ENCODE measurements around the gene GID8.

The GID8 gene

DNA sequence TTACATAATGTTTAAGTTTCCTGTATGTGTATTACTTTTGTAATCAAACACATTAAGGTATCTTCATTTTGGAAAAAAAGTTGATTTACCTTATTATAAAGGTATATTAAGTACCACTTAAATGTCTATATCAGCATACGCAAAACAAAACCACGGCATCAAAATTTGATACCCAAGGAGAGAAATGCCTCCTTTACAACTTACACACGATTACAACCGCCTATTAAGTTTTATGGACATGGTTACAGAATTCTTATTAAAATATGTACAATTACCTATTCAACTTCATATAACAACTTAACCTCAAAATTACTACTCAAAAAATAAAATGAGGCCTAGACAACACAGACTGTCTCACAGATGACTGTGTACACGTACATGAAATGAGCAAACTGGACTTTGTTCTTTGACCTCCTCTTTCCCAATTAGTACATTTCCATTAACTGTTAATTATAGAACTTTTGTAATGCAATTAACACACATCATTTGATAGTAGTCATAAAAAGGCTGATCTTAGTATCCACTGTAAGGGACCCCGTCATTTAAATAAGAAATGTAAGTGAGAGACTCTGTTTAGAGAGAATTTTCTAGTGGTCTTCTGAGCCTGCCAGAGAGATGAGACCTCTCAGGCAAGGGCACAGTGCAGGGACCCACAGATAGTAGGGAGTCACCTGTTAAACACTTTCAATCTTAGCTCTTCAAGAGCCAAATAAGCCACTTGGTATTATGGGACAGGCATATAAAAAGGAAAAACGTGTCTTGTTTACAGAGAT, 14.1 kb upstream of the GID8 start:
- TF ChIP-seq POLR2A (IDR thresholded peaks at IDR 0.05; ENCODE audit: low read depth, low read length), result no peak
- FAIRE-seq, result no peak
- DNase-seq (ENCODE audit: insufficient read length, low spot score), result no peak

DNA sequence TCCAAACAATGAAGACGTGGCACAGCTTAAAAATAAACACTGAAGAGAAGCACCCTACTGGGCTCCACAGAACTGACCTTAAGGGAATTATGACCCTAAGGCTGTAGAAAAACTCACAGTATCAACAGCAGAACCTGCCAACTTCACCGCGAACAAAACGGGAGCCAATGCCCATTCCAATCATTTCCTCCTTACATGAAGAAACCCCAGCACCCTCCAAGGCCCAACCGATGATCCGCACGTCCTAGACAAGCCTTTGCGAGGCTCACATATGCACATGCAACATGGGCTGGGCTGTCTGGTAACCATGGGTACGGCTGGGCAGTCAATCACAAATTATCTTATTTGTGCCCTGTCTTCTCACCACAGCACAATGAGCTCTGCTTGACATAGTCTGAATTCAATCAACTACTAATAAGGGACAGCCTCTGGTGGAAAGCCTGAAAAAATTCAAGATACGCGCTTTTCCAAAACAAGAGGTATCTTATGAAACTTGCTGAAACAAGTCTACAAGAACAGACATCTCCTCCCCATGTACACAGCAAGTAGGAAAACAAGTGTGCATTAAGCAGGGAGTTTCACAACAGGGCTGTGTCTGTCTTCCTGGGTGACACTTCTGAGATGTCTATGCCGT, 13.4 kb upstream of the GID8 start:
- FAIRE-seq, result no peak

GRCh38 chr20:62925076-62925419, 12.9 kb upstream of the GID8 start:
- no peak for TF ChIP-seq POLR2A (IDR thresholded peaks at IDR 0.05; ENCODE audit: low read depth, low read length)
- FAIRE-seq (no peak), DNase-seq (ENCODE audit: insufficient read length, low spot score) (no peak)

More for the DNA sequence above, 13.4 kb upstream of the GID8 start:
- no peak for TF ChIP-seq POLR2A (IDR thresholded peaks at IDR 0.05; ENCODE audit: low read depth, low read length)
- no peak for DNase-seq (ENCODE audit: insufficient read length, low spot score)

DNA sequence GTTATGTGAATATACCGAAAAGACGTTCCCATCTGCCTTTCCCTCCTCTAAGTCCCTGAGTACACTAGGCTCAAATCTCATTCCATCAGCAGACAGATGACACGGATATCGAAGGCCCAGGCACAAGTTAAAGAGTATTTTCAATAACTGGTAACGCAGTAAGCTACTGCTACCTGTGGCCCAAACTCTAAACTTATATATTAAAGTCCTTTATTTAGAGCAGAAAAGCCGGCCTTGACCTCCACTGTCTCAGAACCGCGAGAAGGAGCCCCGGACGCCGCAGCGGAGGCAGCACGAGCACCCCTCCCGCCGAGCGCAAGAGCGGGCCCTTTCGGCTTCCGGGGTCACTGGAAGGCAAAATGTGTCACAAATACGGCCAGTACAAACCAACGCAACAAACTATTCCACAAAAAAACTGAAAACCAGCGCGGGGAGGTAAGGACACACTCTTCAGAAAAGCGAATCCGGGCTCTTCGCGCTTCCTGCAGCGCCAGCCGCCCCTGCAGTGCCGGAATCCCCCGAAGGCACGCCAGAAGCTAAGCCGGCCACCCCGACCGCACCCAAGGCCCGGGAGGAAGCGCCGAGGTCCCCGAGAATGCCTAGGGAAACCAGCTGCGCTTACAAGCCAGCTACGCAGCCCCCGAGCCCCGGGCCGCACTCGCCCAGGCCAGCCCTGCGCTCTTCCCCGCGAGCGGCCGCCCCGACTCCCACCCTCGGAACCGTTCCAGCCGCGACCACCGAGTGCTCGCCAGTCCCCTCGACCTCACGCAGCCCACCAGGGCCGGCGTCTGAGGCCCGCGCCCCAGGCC, 12.3 kb upstream of the GID8 start:
- no peak for TF ChIP-seq POLR2A (IDR thresholded peaks at IDR 0.05; ENCODE audit: low read depth, low read length)
- FAIRE-seq (no peak), DNase-seq (ENCODE audit: insufficient read length, low spot score) (peak; percentile 37)

DNA sequence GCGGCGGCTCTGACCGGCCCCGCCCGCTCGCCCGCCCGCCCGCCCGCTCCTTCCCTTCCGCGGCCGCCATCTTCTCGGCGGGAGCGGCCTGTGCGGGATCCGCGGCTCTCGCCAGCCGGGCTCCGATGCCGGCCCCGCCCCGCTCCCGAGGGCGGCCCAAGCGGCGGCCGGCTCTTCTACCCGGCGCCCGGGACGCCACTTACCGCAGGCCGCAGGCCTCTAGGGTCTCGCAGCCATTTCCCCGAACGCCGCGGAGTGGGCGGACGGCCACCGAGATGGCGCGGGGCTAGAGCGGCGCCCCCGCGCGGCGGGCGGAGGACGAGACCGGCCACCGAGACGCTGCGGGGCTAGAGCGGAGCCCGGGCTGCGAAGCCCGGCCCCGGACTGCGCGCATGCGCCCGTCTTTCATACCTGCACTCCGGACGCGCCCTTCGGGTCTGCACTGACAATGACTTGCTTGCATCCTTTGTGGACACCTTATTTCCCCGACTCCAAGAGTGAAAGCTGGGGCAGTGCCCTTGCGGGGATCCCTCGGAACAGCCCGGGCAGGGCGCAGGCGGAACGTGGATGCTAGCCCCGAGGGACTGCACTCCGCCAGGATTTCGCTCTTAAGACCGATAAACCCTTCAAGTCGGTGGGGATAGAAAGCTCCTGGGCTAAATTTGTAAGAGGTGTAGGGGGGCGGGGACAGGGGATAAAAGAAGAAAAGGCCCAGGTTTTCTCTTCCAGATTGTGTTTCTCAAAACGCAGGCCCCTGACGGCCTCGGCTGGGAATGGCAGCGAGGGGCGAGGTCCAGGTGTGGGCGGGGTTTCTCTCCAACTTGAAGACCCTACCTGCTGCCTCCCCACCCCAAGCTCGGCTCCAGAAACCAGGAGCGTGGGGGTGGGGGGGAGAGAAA, 11.5 kb upstream of the GID8 start, which contains the start of gene DIDO1:
Gene DIDO1 (minus strand): TSS at position 277 of the 899 bp plus-strand sequence.
- peak; percentile 31; the same call in 1 of the 2 replicates for TF ChIP-seq POLR2A (IDR thresholded peaks at IDR 0.05; ENCODE audit: low read depth, low read length)
- DNase-seq (ENCODE audit: insufficient read length, low spot score) (peak; percentile 97), FAIRE-seq (no peak)

GRCh38 chr20:62927128-62927705, 10.7 kb upstream of the GID8 start:
- TF ChIP-seq POLR2A (IDR thresholded peaks at IDR 0.05; ENCODE audit: low read depth, low read length), result no peak
- no peak for DNase-seq (ENCODE audit: insufficient read length, low spot score)
- FAIRE-seq, result no peak

DNA sequence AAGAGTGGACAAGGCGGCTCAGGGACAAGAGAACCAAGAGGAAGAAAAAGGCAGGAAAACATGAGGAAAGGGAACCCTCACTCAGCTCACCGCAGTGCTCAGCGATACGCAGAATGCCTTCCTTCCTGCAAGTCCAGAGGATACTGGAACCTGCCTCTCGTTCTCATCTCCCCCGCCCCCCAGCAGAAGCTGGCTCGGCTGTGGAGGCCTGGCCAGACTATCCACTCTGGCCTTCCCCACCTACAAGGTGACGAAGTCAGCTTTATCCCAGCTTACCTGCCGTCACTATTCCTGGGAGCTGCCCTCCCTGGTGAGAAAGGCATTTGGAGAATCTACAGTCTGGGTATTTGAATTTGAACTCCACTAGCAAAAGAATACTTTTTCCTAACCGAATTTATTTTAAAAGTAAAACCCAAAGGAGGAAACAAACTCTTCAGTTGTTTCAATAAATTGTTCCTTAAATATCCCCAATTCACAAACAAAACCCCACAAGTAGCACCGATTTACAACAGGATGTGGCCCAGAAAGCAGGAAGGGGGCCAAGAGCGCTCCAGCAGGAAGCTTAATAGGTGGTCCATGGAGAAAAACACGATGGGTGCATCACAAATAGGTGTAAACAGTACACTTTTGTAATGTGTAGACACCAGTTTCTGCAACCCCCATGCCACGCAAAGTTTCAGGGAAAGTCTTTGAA, 9.6 kb upstream of the GID8 start:
- no peak for FAIRE-seq
- DNase-seq (ENCODE audit: insufficient read length, low spot score), result no peak
- TF ChIP-seq POLR2A (IDR thresholded peaks at IDR 0.05; ENCODE audit: low read depth, low read length), result no peak

DNA sequence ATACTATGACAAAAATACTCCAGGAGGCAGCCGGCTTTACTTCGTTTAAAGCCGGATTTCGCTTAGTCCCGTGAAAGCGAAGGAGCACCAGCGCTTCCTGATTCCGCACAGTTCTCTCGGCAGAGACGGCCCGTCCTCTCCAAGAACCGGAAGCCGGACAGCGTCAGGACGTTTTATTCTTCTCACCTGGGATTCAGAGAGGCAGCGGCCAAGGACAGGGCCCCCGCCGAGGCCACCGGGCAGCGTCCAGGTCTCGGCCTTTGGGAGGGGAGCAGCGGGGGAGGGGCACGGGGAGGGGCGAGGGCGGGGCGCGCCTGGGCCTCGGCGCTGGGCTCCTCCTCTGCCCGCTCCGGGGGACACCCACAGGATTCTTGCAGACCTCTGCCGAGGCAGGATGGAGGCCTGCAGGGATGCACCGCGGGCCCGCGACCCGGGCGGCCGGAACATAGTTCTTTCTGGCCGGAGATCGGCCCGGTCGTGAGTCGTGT, 8.9 kb upstream of the GID8 start:
- FAIRE-seq, result no peak
- no peak for TF ChIP-seq POLR2A (IDR thresholded peaks at IDR 0.05; ENCODE audit: low read depth, low read length)
- DNase-seq (ENCODE audit: insufficient read length, low spot score), result no peak

- FAIRE-seq (no peak), DNase-seq (ENCODE audit: insufficient read length, low spot score) (no peak)
- TF ChIP-seq POLR2A (IDR thresholded peaks at IDR 0.05; ENCODE audit: low read depth, low read length), result no peak
Measured at GRCh38 chr20:62931464-62931863, 6.5 kb upstream of the GID8 start.

DNA sequence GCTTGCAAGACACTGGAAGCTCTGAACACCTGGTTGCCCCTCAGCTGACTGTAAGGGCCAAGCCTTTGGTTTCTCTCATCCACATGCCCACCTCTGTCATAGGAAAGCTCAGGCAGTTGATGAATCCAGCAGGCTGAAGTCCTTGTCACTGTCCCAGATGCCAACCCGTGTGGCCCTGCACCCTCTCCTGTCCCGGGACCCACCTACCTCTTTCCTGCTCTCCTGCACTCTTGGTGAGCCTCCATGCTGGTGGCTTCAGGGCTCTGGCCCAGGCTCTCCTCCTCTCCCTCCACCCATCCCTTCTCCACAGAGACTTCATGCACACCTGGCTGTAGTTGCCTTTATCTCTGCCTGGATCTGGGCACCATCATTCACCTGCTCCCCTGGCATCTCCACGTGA, 4.0 kb upstream of the GID8 start:
- FAIRE-seq, result no peak
- DNase-seq (ENCODE audit: insufficient read length, low spot score), result no peak
- TF ChIP-seq POLR2A (IDR thresholded peaks at IDR 0.05; ENCODE audit: low read depth, low read length), result no peak

- TF ChIP-seq POLR2A (IDR thresholded peaks at IDR 0.05; ENCODE audit: low read depth, low read length), result no peak
- FAIRE-seq (no peak), DNase-seq (ENCODE audit: insufficient read length, low spot score) (no peak)
Measured at GRCh38 chr20:62935204-62935967, 2.6 kb upstream of the GID8 start.

All from H54 (cell line).